Kidney (tissue), 14 donors: ENCODE measurements around the gene CHP1. TPM values are rescaled to one million over a fixed set of nuclear protein-coding genes. Genes with fewer than 3 reads are reported as not detected.
"Not testable (repeated sequence)": the region's sequence is repeated elsewhere in the genome, so short reads cannot be mapped to it uniquely, and the experiment has no call there.

Source experiments
- DNase-seq, 5 donors: peaks; one replicate each; pipeline ENCODE4 v3.0.0-alpha.2; 2013 to 2020
- FAIRE-seq: peaks from 2 replicates; lab custom pipeline; 2012; peaks lifted over from hg19 to GRCh38; lab: Jason Lieb, UNC
- H3K27ac ChIP-seq, 2 donors: one replicate each; pipeline ENCODE4 v1.7.0; 2013; ENCODE audit warnings: low read depth in 2 of 2, low read length in 2 of 2, inconsistent platforms in 1 of 2
- H3K27me3 ChIP-seq: one replicate; pipeline ENCODE4 v1.7.1; 2013; ENCODE audit warnings: low read length, inconsistent platforms; ENCODE audit not compliant: control insufficient read depth, insufficient read depth
- H3K36me3 ChIP-seq, 3 donors: one replicate each; pipeline versions ENCODE4 v1.7.0 to v1.7.1; 2013; ENCODE audit warnings: low read length in 3 of 3, control low read depth in 1 of 3, inconsistent platforms in 1 of 3; ENCODE audit not compliant: insufficient read depth in 3 of 3, control insufficient read depth in 2 of 3
- H3K4me1 ChIP-seq, 3 donors: one replicate each; pipeline versions ENCODE4 v1.7.0 to v1.7.1; 2013; ENCODE audit warnings: low read length in 3 of 3, inconsistent platforms in 1 of 3, low read depth in 1 of 3; ENCODE audit not compliant: control insufficient read depth in 2 of 3, insufficient read depth in 2 of 3
- H3K4me3 ChIP-seq, 3 donors: one replicate each; pipeline versions ENCODE4 v1.7.0 to v1.8.1; 2013; ENCODE audit warnings: low read length in 3 of 3, control low read depth in 1 of 3, inconsistent platforms in 1 of 3
- H3K9ac ChIP-seq, 3 donors: one replicate each; pipeline versions ENCODE4 v1.7.0 to v1.7.1; 2013; ENCODE audit warnings: low read length in 3 of 3, control low read depth in 1 of 3, inconsistent platforms in 1 of 3
- H3K9me3 ChIP-seq, 3 donors: one replicate each; pipeline versions ENCODE4 v1.7.0 to v1.7.1; 2013; ENCODE audit warnings: low read length in 3 of 3, control low read depth in 1 of 3, inconsistent platforms in 1 of 3; ENCODE audit not compliant: control insufficient read depth in 2 of 3, insufficient read depth in 1 of 3
- CTCF ChIP-seq: IDR thresholded peaks from 3 replicates; pipeline ENCODE4 v1.5.1; 2012; ENCODE audit warnings: mild to moderate bottlenecking, moderate library complexity, borderline replicate concordance; ENCODE audit not compliant: insufficient read depth; ENCODE audit errors: extremely low read depth
- intact Hi-C: fragments of 100-400 bp; cut with DNase I; formaldehyde crosslinking; loops from one replicate; pipeline ENCODE4 v1.11.1; 2022
- polyA plus RNA-seq: library from polyadenylated mRNA; stranded (reverse); fragments of 350-450 nt; fragmentation: Illumina TruSeq; extraction: RNeasy Lipid Tissue Mini Kit (QIAGEN cat#74804); gene quantifications from one replicate; pipeline ENCODE4 v1.2.3, GENCODE V29; 2014; ENCODE audit warnings: low read depth, low replicate concordance; ENCODE audit not compliant: insufficient read depth
- total RNA-seq: library from RNA; stranded (reverse); fragmentation: NEBNext Ultra II Directional; extraction: Animal tissue kit (Norgen Biotek cat#: 25700); gene quantifications from one replicate; pipeline ENCODE4 v1.2.1, GENCODE V29; 2021
- donor health status: control.
- donor health status: control.
- donor health status: control.
- donor health status: control.
- donor health status: control.
- donor health status: DM: yes; HTN: yes; CAD: no.
- donor health status: Normal renal cell carcinoma (clear cell type).

The CHP1 gene
- total and polyA plus RNA-seq, 2 donors from 2014 or later = 85.5 to 171 TPM

GRCh38 chr15:41235929-41236328 lies 4.9 kb downstream of the CHP1 start:
- Histone ChIP-seq H3K9me3 (no peaks in the 10 kb centered on the region), H3K9ac (no peak overlapping the region), H3K4me3 (no peak overlapping the region), H3K27me3 (no peaks in the 10 kb centered on the region), H3K27ac (no peak overlapping the region), H3K36me3 (no peaks in the 10 kb centered on the region), H3K4me1 (peaks cover 0 to under 1% (median 0%) of the 10 kb centered on the region in 3 donors)
- FAIRE-seq (no peak), DNase-seq (no peak)
- TF ChIP-seq CTCF = no peak
- intact Hi-C loops = no loop called here

GRCh38 chr15:41238100-41238499 lies 7.0 kb downstream of the CHP1 start:
- intact Hi-C loops = no loop called here
- FAIRE-seq (no peak), DNase-seq (no peak)
- Histone ChIP-seq H3K4me1 (peaks cover 0 to 7% (median 0%) of the 10 kb centered on the region in 3 donors), H3K4me3 (no peak overlapping the region), H3K36me3 (peaks cover 0 to 5% (median 4%) of the 10 kb centered on the region in 3 donors), H3K27ac (no peak overlapping the region), H3K9me3 (no peaks in the 10 kb centered on the region), H3K9ac (no peak overlapping the region), H3K27me3 (no peaks in the 10 kb centered on the region)
- no peak for TF ChIP-seq CTCF

GRCh38 chr15:41241221-41241964 lies 10.3 kb downstream of the CHP1 start:
- intact Hi-C loops = no loop called here
- H3K4me3 ChIP-seq = no peak overlapping the region
- TF ChIP-seq CTCF = no peak
- H3K9me3 ChIP-seq = no peaks in the 10 kb centered on the region
- DNase-seq (peak in 4 of 5 donors; percentile 53 to 78 (median 68)), FAIRE-seq (no peak)
- H3K9ac ChIP-seq = no peak overlapping the region
- peaks cover 0 to 7% (median 0%) of the 10 kb centered on the region in 3 donors for H3K4me1 ChIP-seq
- no peak overlapping the region for H3K27ac ChIP-seq
- H3K27me3 ChIP-seq = no peaks in the 10 kb centered on the region
- peaks cover 0 to 17% (median 15%) of the 10 kb centered on the region in 3 donors for H3K36me3 ChIP-seq

GRCh38 chr15:41250745-41251144 lies 19.7 kb downstream of the CHP1 start:
- FAIRE-seq, H3K36me3 ChIP-seq, H3K4me3 ChIP-seq, H3K4me1 ChIP-seq, H3K27ac ChIP-seq, DNase-seq, H3K9me3 ChIP-seq, H3K9ac ChIP-seq, H3K27me3 ChIP-seq, intact Hi-C loops: not testable (repeated sequence)
